SK-N-MC (cell line): ENCODE measurements around the gene TGFBR3.

ENCODE experiments used
- EZH2 ChIP-seq: fragments of 200-600 bp; sonication (generic); IDR thresholded peaks from one replicate; pipeline ENCODE4 v1.6.1; 2017; ENCODE audit warnings: antibody characterized with exemption
- POLR2AphosphoS5 ChIP-seq: IDR thresholded peaks from 2 replicates; pipeline ENCODE4 v1.6.1; 2012; ENCODE audit warnings: mild to moderate bottlenecking, low read depth, low read length, borderline replicate concordance

DNA sequence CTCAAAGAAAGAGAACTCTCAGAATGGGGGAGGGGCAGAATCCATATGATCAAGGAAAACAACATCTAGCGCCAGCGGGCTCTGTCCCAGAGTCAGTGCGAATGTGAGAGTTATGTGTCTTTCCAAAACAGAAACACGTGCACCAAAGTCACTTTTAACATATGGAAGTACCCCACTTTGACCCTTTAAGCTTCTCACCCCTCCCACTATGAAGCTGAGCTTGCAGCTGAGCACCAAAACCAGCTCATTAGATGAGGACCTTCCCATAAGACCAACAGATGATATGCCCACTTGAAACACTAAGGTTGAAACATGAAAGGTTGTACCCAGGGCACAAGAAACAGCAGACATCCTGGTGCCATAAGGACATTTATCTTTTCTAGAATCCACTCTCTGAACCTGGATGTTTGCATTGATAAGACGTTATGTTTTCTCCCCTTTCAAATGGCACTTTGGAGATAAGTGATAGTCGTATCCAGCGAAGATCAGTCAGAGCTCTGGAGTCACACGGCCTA is 171.0 kb downstream of the TGFBR3 start:
- TF ChIP-seq EZH2 (no peak), POLR2AphosphoS5 (no peak)
